Esophagus muscularis mucosa (tissue), 4 donors: ENCODE measurements around the gene STAT6. TPM values are rescaled to one million over a fixed set of nuclear protein-coding genes. Genes with fewer than 3 reads are reported as not detected.

Source experiments
- DNase-seq: peaks from one replicate; pipeline ENCODE4 v3.0.0-alpha.2; 2017; ENCODE audit errors: extremely low spot score
- H3K27ac ChIP-seq, 4 donors: fragments of 200-600 bp; sonication (generic); replicated peaks in 1 of 4; 1 replicate in 3 of 4; 2 replicates in 1 of 4; pipeline ENCODE4 v1.5.1; 2016 to 2019; ENCODE audit warnings: mild to moderate bottlenecking in 1 of 4
- H3K27me3 ChIP-seq, 4 donors: fragments of 200-600 bp; sonication (generic); one replicate each; pipeline versions ENCODE4 v1.5.1 to v1.6.0; 2016 to 2019
- H3K36me3 ChIP-seq, 4 donors: fragments of 200-600 bp; sonication (generic); one replicate each; pipeline ENCODE4 v1.5.1; 2016 to 2019
- H3K4me1 ChIP-seq, 4 donors: fragments of 200-600 bp; sonication (generic); one replicate each; pipeline ENCODE4 v1.5.1; 2016 to 2019
- H3K4me3 ChIP-seq, 4 donors: fragments of 200-600 bp; sonication (generic); 1 replicate in 2 of 4; 2 replicates in 2 of 4; pipeline ENCODE4 v1.5.1; 2016 to 2019; ENCODE audit warnings: mild to moderate bottlenecking in 4 of 4, moderate library complexity in 1 of 4
- H3K9me3 ChIP-seq, 4 donors: fragments of 200-600 bp; sonication (generic); 1 replicate in 3 of 4; 2 replicates in 1 of 4; pipeline ENCODE4 v1.5.1; 2016 to 2019
- CTCF ChIP-seq, 3 experiments: fragments of 200-600 bp in 2 of 3; fragments of 450-650 bp in 1 of 3; sonication (generic) in 2 of 3; IDR thresholded peaks; one replicate each; pipeline ENCODE4 v1.5.1; 2017 to 2019; ENCODE audit warnings: antibody characterized with exemption in 3 of 3, mild to moderate bottlenecking in 2 of 3, moderate library complexity in 1 of 3
- EP300 ChIP-seq: sonication (generic); formaldehyde crosslinking; IDR thresholded peaks from one replicate; pipeline ENCODE4 v1.6.1; 2017; ENCODE audit warnings: antibody characterized with exemption
- POLR2A ChIP-seq: fragments of 450-650 bp; IDR thresholded peaks from one replicate; pipeline ENCODE4 v1.6.1; 2017; ENCODE audit warnings: antibody characterized with exemption, moderate library complexity, mild to moderate bottlenecking, low read depth
- POLR2AphosphoS5 ChIP-seq, 2 donors: sonication (generic); formaldehyde crosslinking; IDR thresholded peaks; one replicate each; pipeline ENCODE4 v1.6.1; 2017; ENCODE audit warnings: antibody characterized with exemption in 2 of 2
- WGBS: methylation state at CpG from one replicate; pipeline ENCODE4 v1.1.5; 2018; 5-methylcytosine and 5-hydroxymethylcytosine counted together
- intact Hi-C: fragments of 100-400 bp; cut with DNase I; formaldehyde crosslinking; loops from one replicate; pipeline ENCODE4 v1.15.1; 2023
- total RNA-seq, 4 donors: library from RNA; depleted of rRNA; stranded (reverse); fragments of >200 nt; gene quantifications; one replicate each; pipeline versions ENCODE4 v1.1.0 to v1.2.1, GENCODE V29; 2016

Gene STAT6, protein sequence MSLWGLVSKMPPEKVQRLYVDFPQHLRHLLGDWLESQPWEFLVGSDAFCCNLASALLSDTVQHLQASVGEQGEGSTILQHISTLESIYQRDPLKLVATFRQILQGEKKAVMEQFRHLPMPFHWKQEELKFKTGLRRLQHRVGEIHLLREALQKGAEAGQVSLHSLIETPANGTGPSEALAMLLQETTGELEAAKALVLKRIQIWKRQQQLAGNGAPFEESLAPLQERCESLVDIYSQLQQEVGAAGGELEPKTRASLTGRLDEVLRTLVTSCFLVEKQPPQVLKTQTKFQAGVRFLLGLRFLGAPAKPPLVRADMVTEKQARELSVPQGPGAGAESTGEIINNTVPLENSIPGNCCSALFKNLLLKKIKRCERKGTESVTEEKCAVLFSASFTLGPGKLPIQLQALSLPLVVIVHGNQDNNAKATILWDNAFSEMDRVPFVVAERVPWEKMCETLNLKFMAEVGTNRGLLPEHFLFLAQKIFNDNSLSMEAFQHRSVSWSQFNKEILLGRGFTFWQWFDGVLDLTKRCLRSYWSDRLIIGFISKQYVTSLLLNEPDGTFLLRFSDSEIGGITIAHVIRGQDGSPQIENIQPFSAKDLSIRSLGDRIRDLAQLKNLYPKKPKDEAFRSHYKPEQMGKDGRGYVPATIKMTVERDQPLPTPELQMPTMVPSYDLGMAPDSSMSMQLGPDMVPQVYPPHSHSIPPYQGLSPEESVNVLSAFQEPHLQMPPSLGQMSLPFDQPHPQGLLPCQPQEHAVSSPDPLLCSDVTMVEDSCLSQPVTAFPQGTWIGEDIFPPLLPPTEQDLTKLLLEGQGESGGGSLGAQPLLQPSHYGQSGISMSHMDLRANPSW
- 100 to 1,000 TPM; 111 to 168 (median 157) TPM for total RNA-seq

- H3K4me3 ChIP-seq, result peak within 1 kb of the TSS; percentile 67 to 82 (median 76)
- no peak for TF ChIP-seq POLR2AphosphoS5 (IDR thresholded peaks at IDR 0.05)
- TF ChIP-seq EP300, result no peak
- TF ChIP-seq POLR2A, result peak; percentile 38
- H3K9me3 ChIP-seq, result no peaks in the 10 kb centered on the region
- peaks cover 17 to 56% (median 50%) of the 10 kb centered on the region in 4 donors for H3K4me1 ChIP-seq
- under 1% methylated on average over 13 of the region's 13 CpGs for WGBS
- H3K27ac ChIP-seq, result peak within 1 kb of the TSS; percentile 98 to 99 (median 98)
- DNase-seq, result peak; percentile 96
- H3K36me3 ChIP-seq, result peaks cover 6 to 23% (median 22%) of the 10 kb centered on the region in 4 donors
- intact Hi-C loops, result loop anchor here (2.0 to 5.0 kb wide), 2 partner anchors 22 to 104 kb away; partner anchors contain the start of genes NAB2 and ZBTB39
- H3K27me3 ChIP-seq, result no peaks in the 10 kb centered on the region
These were observed at the start of gene STAT6 for GRCh38 chr12:57111031-57111734. Gene STAT6, minus strand, starts transcription at chr12:57111362. Its CDS starts 3,084 bp downstream, at chr12:57108278.

GRCh38 chr12:57160741-57161140, 49.6 kb upstream of the STAT6 start:
- Histone ChIP-seq H3K4me1 (peaks cover 4 to 30% (median 23%) of the 10 kb centered on the region in 4 donors), H3K27me3 (no peaks in the 10 kb centered on the region), H3K9me3 (no peaks in the 10 kb centered on the region), H3K4me3 (no peak overlapping the region), H3K36me3 (peaks cover 49 to 100% (median 94%) of the 10 kb centered on the region in 4 donors), H3K27ac (no peak overlapping the region)
- no peak for DNase-seq
- WGBS, result 90% methylated on average over 14 of the region's 14 CpGs
- intact Hi-C loops, result no loop called here
- no peak for TF ChIP-seq POLR2A
- TF ChIP-seq POLR2AphosphoS5 (IDR thresholded peaks at IDR 0.05), result no peak
- no peak for TF ChIP-seq EP300
- no peak for TF ChIP-seq CTCF (IDR thresholded peaks at IDR 0.05)

DNA sequence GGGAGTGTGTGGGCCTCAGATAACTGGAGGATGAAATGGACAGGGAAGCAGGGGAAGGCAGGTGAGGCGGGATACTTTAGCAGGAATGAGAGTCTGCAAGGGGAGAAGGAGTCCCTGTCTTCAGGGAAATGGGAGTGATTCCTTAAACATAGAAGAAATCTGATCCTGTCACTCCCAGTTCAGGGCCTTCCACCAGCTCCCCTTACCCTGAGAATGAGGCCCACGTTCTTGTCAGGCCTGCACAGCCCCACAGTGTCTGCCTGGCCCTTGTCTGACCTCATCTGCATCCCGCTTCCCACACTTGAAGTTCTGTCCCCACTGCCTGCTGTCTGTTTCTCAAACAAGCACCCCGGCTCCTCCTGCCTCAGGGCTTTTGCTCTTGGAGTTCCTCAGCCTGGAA, 48.9 kb upstream of the STAT6 start:
- H3K27me3 ChIP-seq, result no peaks in the 10 kb centered on the region
- H3K27ac ChIP-seq, result peak overlapping the region in 2 of 4 donors; percentile 8 to 19
- intact Hi-C loops, result no loop called here
- H3K36me3 ChIP-seq, result peaks cover 46 to 100% (median 93%) of the 10 kb centered on the region in 4 donors
- no peak for TF ChIP-seq POLR2AphosphoS5 (IDR thresholded peaks at IDR 0.05)
- no peak for TF ChIP-seq CTCF (IDR thresholded peaks at IDR 0.05)
- H3K4me3 ChIP-seq, result no peak overlapping the region
- WGBS, result 81% methylated on average over 4 of the region's 4 CpGs
- no peak for DNase-seq
- H3K4me1 ChIP-seq, result peaks cover 4 to 30% (median 25%) of the 10 kb centered on the region in 4 donors
- H3K9me3 ChIP-seq, result no peaks in the 10 kb centered on the region

DNA sequence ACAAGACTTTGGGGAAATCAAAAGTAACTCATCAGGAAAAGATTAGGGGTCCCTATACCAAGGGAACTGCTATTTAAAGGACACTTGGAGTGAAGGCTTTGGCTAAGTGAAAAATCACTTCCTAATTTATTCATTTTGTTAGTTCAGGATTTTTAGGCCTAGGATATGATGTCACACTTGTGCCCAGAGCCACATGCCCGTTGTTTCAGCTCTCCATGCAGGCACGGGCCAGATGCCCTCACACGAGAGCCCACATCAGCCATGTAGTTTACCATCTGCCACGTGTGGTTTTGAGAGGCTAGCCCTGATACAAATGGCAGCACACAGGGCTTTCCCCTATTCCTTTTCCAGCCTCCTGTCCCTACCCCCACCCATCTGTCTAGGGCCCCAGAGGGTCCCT, 48.1 kb upstream of the STAT6 start:
- Histone ChIP-seq H3K27ac (peak overlapping the region; percentile 8 to 49 (median 25)), H3K4me3 (no peak overlapping the region), H3K36me3 (peaks cover 46 to 100% (median 94%) of the 10 kb centered on the region in 4 donors), H3K27me3 (no peaks in the 10 kb centered on the region), H3K4me1 (peaks cover 4 to 36% (median 28%) of the 10 kb centered on the region in 4 donors), H3K9me3 (no peaks in the 10 kb centered on the region)
- no peak for DNase-seq
- TF ChIP-seq POLR2A, result no peak
- no peak for TF ChIP-seq EP300
- no peak for TF ChIP-seq POLR2AphosphoS5 (IDR thresholded peaks at IDR 0.05)
- no peak for TF ChIP-seq CTCF (IDR thresholded peaks at IDR 0.05)
- intact Hi-C loops, result no loop called here
- WGBS, result 76% methylated on average over 4 of the region's 4 CpGs
